BE2C (cell line): Measurements from ENCODE around the gene PRUNE1.

ENCODE experiments used
- DNase-seq: peaks from one replicate; pipeline ENCODE4 v3.0.0-alpha.2; 2020
- H3K27me3 ChIP-seq: fragments of 250-450 bp; sonication (Bioruptor Pico); 2 replicates; pipeline ENCODE4 v1.5.1; 2020; ENCODE audit warnings: mild to moderate bottlenecking
- H3K36me3 ChIP-seq: fragments of 250-450 bp; sonication (Bioruptor Pico); 2 replicates; pipeline ENCODE4 v1.5.1; 2020; ENCODE audit warnings: mild to moderate bottlenecking
- H3K4me1 ChIP-seq: fragments of 250-450 bp; sonication (Bioruptor Pico); 2 replicates; pipeline ENCODE4 v1.5.1; 2020
- H3K4me3 ChIP-seq: 2 replicates; pipeline ENCODE4 v1.5.1; 2011; ENCODE audit warnings: low read depth, low read length
- H3K9me3 ChIP-seq: fragments of 250-450 bp; sonication (Bioruptor Pico); 2 replicates; pipeline ENCODE4 v1.5.1; 2020
- CTCF ChIP-seq: IDR thresholded peaks from 2 replicates; pipeline ENCODE4 v1.5.1; 2012; ENCODE audit warnings: mild to moderate bottlenecking, low read depth, low read length

The PRUNE1 gene

GRCh38 chr1:151070474-151071276 is 62.4 kb downstream of the PRUNE1 start, which contains the start of gene GABPB2:
GABPB2 (plus strand) TSS chr1:151070761; CDS start chr1:151088190, 17,429 bp downstream.
- peak within 1 kb of the TSS; percentile 83 for H3K4me3 ChIP-seq
- DNase-seq = peak; percentile 93
- H3K4me1 ChIP-seq = no peaks in the 10 kb centered on the region; the same call in 1 of the 2 replicates
- H3K27me3 ChIP-seq = no peaks in the 10 kb centered on the region
- no peaks in the 10 kb centered on the region for H3K9me3 ChIP-seq
- H3K36me3 ChIP-seq = peaks cover 48% of the 10 kb centered on the region
- TF ChIP-seq CTCF = peak; percentile 84

- peaks cover 37% of the 10 kb centered on the region for H3K36me3 ChIP-seq
- no peaks in the 10 kb centered on the region; the same call in 1 of the 2 replicates for H3K4me1 ChIP-seq
- H3K27me3 ChIP-seq = no peaks in the 10 kb centered on the region
- no peaks in the 10 kb centered on the region for H3K9me3 ChIP-seq
- DNase-seq = no peak
- no peak overlapping the region for H3K4me3 ChIP-seq
- no peak for TF ChIP-seq CTCF
Measured at GRCh38 chr1:151072224-151072623, 64.0 kb downstream of the PRUNE1 start.
